NCI-H345 treated with DMSO at 0.1 percent for 48 hours (cell line): ENCODE results near the gene ARHGAP28.
"Not testable (repeated sequence)": the region's sequence is repeated elsewhere in the genome, so short reads cannot be mapped to it uniquely, and the experiment has no call there.

ENCODE experiments used
- DNase-seq: peaks from one replicate; lab custom pipeline; 2025; ENCODE audit not compliant: unreplicated experiment; lab: John Stamatoyannopoulos, UW

The ARHGAP28 gene

DNA sequence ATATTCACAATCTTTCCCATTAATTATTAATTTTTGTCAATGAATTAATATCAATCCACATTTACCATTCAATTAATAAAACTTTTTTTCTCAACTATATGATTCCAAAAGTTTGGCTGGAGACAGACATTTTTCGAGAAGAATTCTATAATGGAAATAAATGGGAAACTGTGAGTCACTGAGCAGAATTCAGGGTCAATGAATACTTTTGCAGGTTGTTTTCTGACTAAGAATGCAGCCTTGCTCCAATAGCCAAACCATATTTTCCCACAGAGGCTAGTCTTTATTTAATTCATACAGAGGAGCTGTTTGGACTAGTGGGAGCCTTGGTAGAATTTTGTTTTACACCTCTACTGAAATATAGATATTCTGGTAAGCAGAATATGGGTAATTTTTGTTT is 82.3 kb downstream of the ARHGAP28 start:
- DNase-seq, result no peak

DNA sequence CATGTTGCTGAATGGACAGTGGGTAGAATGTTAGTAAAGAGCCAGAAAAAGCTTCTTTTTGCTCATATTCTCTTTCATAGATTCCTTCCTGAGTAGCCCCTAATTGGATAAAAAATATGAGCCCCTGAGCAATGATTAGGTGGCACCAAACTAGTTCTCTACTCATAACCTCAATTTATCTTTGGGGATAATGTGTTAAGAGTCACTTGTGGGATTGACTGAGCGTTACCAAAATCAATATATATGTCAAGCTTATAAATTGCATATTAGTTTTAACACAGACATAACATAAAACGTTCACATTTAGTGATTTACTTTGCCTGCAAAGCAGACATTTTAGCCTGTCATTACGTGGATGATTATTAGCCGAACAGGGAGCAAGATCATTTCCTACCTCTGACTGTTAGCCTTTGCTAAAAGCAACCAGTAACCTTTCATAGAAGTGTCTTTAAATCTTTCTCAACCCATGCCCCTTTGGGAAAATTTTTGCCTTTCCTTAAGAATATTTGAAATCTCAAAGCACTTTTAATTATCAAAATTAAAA is 85.4 kb downstream of the ARHGAP28 start:
- no peak for DNase-seq

DNA sequence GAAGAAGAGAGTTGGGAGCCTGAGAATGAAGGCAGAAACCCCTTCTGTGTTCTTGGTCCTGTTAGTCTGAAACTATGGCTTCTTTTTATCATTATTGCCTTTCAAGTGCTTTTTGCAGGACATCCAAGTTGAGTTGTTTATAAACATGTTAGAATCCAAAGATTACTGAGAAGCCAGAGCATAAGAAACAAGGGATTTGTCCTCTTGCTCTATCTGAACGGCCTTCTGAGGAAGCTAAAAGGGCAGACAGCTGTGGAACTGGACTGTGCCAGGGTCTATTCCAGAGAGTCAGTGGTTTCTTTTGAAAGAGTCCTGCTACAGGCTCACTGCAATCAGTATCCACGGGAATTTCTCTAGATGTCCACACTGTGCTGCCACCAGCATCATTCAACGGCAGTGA is 86.6 kb downstream of the ARHGAP28 start:
- DNase-seq, result no peak

DNA sequence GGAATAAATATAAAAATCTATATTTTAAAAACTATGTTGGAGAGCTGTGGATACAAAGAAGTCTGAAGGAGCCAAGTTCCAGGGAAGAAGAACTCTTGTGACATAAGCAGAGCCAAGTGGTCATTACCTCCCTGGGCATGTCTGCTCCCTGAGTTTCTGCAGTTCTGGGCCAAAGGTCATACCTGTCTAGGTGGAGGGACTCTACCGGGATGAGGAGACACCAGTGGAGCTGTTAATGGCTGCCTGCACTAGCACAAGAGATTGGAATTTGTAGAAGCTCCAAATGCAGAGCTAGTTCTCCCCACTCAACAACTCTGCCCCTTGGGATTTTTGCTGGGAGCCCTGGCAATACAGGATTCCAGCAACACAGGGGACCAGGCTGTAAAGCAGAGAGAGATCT is 89.8 kb downstream of the ARHGAP28 start:
- DNase-seq, result no peak

DNA sequence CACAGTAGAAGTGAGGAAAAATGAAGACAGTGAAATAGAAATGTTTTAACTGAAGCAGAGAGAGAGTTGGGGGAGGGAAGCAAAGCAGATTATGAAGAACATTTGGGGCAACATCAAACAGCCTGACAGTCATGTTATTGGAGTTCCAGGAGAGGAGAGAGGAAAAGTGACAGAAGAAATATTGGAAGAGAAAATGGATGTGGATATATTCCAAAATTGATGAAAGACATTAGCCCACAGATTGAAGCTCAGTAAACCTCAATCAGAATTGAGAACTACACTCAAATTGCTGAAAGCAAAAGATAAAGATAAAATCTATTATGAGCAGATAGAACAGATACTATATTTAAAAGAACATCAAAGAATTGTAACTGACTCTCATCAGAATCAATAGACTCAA is 90.8 kb downstream of the ARHGAP28 start:
- no peak for DNase-seq

DNA sequence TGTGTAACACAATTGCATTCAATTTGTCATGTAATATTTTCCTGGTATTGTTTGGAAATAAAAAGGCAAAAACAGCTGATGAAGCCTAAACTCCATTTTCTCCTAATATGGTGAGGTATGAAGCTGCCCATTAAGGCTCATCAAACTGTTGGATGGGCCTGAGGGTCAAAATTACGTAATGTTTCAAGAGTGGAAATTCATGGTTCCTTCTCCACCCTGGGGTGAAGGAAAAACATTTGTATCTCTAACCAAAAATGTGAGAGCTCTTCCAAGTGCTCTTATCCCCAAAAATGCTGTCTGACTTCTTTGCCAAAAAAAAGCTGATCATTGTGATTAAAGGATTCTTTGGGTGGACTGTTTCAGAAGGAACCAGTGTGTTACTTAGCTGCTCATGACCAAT is 91.8 kb downstream of the ARHGAP28 start:
- DNase-seq, result no peak

DNA sequence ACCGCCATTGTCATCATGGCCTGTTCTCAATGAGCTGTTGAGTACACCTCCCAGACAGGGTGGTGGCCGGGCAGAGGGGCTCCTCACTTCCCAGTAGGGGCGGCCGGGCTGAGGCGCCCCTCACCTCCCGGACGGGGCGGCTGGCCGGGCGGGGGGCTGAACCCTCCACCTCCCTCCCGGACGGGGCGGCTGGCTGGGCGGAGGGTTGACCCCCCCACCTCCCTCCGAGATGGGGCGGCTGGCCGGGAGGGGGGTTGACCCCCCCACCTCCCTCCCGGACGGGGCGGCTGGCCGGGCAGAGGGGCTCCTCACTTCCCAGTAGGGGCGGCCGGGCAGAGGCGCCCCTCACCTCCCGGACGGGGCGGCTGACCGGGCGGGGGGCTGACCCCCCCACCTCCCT is 97.6 kb downstream of the ARHGAP28 start:
- DNase-seq, result not testable (repeated sequence)

DNA sequence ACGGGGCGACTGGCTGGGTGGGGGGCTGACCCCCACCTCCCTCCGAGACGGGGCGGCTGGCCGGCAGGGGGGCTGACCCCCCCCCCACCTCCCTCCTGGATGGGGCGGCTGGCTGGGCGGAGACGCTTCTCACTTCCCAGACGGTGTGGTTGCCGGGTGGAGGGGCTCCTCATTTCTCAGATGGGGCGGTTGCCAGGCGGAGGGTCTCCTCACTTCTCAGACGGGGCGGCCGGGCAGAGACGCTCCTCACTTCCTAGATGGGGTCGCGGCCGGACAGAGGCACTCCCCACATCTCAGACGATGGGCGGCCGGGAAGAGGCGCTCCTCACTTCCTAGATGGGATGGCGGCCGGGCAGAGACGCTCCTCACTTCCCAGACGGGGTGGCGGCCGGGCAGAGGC is 98.0 kb downstream of the ARHGAP28 start:
- not testable (repeated sequence) for DNase-seq

DNA sequence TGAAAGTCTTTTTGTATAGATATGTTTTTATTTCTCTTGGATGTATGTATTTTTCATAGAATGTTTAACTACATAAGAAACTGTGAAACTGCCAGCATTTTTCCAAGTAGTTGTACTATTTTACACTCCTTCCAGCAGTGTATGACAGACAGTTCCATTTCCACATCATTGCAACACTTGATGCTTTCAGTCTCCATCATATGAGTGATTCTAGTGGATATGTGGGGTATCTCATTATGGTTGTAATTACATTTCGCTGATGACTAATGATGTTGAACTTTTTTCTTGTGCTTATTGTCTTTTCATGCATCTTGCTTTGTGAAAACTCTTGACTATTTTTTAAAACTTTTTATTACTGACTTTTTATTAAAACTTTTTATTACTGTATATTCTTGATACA is 101.4 kb downstream of the ARHGAP28 start:
- DNase-seq, result no peak

DNA sequence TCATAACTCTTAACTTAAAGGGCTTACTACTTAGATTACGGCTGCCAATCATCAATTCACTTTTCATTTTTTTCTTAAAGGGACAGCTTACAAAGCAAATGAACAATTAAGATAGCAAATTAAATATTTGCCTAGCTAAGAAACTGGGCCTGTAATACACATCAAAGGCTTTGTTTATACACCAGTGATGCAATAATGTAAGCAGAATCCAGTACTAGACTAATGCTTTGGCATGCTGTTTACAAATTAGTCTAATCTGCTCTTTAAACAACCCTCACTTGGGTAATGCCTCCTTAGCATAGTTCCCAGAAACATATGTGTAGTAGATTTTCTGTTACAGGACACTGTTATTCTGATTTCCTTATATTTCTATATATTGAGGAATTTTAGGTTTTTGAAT is 105.8 kb downstream of the ARHGAP28 start:
- no peak for DNase-seq

DNA sequence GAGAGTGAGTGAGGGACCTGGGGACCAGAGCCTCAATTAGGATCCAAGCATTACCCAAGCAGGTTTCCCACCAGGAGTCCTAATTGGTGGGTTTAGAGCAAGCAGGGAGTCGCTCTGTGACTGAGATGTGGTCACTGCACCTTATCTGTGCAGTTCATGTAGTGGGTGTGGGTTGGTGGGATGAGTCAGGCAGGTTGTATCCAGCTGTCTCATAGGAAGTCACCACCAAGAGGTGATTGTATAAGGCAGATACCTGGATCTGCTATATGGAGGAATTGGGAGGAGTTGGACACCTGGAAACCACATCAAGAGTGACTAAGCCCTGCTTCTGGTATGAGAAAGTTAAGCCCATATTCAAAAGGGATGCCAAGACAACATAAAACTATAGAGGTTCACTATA is 106.8 kb downstream of the ARHGAP28 start:
- no peak for DNase-seq

DNA sequence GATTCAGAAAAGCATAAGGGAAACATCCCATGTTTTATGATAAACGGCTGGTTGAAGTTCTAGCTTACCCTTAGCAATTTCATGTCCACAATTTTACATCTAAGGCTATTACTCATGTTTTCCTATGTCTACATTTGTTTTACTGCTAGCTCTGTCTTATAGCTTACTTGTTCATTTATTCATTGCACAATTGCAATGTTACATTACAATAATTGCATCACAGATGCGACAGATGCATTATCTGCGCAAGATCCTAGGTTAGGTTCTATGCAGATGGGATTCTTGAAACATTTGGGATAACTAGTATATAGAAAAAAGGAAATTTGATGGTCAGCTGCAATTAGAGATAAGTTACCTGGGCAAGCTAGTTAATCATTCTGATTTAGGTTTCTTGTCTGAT is 108.4 kb downstream of the ARHGAP28 start:
- DNase-seq, result no peak

DNA sequence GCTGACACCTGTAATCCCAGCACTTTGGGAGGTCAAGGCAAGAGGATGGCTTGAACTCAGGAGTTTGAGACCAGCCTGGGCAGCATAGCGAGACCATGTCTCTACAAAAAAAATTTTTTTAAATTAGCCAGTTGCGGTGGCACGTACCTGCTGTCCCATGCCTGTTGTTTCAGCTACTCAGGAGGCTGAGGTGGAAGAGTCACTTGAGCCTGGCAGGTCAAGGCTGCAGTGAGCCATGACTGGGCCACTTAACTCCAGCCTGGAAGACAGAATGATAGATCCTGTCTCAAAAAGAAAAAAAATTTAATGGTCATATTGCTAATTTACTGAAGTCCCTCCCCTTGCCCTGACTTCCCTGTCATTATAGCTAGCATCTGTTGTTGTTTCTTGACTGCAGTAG is 112.6 kb downstream of the ARHGAP28 start:
- no peak for DNase-seq

DNA sequence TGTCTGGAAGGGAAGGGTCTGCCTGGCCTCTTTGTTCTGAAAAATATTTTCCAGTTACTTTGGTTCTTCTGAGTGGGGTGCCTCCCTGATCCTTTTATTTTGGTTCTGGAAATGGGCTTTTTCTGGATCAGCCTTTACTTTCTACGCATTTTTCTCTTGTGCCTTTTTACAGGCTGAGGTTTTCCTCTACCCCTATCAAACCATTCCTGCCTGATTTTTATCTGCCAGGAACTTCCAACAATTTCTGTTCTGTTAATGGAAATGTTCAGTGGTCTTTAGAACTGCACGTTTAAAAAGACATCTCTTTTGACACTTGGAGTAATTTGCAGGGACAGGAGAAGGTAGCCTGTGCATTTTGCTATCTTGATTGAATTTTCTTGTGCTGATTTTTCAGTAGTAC is 113.8 kb downstream of the ARHGAP28 start:
- no peak for DNase-seq

DNA sequence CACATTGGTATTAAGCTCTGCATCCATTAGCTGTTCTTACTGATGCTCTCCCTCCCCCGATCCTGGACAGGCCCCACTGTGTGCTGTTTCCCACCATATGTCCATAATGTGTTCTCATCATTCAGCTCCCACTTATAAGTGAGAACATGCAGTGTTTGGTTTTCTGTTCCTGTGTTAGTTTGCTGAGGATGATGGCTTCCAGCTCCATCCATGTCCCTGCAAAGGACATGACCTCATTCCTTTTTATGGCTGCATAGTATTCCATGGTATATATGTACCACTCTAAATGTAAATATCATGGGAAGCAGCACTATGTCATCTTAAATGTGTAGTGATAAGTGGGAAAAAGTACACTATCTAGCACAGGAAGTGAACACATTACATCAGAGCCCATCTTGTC is 116.0 kb downstream of the ARHGAP28 start:
- DNase-seq, result not testable (repeated sequence)

DNA sequence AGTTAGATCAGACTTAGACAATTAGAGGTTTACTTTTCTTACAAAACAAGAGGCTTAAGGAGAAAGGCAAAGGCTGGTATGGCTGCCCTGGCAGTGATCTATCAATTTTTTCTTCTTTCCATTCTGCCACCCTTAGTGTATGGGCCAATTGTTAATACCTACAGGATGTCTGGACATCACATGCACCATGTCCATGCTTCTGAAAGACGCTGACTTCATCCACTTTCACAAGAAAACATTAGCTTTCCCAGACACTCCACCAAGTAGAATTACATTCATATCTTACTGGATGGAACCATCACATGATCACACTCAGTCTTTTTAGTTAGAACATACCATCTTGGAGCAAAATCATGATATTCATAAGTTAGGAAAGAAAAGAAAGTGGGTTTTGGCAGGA is 120.9 kb downstream of the ARHGAP28 start:
- no peak for DNase-seq

DNA sequence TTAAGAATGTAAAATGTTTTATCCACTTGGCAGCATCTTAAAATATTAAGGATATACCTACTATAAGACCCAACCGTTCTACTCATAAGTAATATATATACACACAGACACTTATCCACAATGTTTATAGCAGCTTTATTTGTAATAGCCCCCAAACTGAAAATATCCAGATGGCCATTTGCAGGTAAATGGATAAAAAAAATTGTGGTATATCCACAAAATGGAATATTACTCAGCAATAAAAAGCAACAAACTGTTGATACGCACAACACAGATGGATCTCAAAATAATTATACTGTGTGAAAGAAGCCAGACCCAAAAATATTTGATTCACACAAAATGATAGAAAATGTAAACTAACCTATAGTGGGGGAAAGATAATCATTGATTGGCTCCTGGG is 122.0 kb downstream of the ARHGAP28 start:
- DNase-seq, result no peak

DNA sequence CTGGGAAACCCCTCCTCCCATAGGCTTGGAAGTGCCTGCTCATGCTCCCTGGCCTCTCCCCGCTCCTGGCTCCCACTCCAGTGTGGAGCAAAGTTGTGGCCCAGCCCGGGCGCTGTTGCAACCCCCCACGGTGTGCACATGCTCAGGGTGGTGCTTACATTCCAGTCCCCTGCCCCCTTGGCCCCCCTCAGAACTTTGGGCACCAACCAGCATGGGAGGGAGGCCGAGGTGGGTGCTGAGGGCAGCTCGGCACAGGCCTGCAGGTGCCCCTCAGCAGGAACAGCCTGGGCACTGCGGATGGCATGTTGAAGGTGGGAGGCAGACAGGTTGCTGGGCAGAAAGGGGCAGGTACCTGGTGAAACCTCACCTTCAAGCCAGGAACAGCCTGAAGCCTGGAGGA is 125.3 kb downstream of the ARHGAP28 start:
- no peak for DNase-seq

DNA sequence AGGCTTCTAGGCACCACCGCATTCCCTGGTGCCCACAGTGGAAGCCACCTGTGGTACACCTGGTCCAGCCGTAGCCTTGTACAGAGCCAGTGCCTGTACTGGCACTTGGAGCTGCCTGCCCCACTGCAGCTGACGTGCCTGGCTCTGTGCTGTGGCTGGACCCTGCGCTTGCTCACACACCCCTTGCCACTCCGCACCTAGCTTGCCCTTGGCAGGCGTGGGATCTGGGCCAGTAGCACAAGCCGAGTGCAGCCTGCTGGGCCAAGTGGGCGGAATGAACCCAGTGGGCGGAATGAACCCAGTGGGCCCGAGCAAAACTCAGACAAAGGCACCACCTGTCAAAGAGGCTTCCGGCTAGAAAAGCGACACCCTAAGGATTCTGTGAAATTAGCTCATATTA is 126.3 kb downstream of the ARHGAP28 start:
- DNase-seq, result no peak

DNA sequence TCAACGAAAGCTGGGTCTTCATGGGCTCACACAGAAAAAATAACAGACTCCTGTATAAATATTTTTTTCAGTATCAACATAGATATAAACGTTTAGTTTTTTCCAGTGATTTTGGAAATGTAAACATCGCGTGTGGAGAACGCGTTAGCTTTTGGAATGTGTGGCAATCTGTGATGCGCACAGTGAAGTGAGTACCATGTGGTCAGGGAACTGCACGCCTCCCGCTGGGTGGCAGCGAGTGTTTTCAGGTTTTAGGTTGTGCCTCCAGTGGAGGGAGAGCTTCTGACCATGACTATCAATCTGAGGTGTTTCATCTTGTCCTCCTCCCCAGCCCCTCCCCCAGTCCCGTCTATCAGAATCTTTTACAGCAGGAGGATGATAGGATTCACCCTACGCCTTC is 127.8 kb downstream of the ARHGAP28 start:
- DNase-seq, result no peak

DNA sequence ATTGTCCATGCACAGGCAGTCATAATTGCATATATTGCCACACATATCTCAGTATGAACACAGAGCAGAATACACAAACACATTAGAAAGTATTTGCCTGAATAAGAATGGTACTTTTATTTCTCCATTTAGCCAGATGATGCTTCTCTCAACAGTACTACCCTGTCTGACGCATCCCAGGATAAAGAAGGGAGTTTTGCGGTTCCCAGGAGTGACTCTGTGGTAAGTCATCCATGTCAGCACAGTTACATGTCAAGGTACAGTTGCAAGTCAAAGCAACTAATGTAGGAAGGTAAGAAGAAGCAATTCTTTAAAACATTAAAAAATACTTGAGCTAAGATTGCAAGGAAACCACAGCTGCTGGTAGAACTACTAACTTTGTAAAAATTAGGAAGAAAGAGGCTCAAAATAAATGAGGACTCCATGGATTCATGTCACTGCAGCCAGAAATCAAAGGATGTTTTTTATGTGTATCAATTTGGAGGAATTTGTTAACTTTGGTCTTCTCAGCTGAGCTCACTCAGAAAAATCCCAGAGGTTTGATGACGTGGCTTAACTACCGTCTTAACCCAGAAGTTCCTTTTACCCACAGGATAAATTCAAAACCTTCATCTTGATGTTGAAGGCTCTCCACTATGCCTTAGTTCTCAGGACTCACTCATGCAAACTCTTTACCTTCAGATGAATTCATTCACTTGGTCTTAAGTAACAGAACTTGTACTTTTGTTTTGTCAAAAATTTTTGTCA is 130.3 kb downstream of the ARHGAP28 start:
- DNase-seq, result no peak

DNA sequence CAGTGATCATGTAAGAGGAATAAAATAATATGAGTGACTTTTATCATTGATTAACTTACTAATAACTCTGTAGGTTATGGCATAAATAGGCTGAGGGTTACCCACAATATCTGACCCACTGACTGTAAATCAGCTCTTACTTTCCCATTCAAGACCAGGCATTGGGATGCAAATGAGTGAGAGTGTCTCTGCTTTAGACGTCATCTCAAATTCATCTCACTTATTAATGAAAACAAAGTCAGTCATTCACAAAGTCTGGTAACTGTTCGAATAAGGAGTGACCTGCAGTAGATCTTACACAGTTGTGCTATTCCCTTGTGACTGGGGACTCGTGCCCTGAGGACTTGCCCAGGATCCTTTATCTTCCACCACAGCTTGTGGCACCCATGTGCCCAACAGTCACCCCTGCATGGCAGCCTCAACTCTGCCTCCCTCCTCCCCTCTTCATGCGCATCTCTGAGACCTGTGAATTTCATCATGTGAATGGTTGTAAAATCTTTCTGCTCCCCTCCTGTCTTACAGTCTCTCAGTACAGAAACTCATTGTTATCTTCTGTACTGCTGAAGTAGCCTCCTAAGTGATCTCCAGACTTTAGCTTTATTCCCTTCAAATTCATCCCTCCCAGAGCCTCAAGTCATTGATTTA is 131.4 kb downstream of the ARHGAP28 start:
- DNase-seq, result no peak

DNA sequence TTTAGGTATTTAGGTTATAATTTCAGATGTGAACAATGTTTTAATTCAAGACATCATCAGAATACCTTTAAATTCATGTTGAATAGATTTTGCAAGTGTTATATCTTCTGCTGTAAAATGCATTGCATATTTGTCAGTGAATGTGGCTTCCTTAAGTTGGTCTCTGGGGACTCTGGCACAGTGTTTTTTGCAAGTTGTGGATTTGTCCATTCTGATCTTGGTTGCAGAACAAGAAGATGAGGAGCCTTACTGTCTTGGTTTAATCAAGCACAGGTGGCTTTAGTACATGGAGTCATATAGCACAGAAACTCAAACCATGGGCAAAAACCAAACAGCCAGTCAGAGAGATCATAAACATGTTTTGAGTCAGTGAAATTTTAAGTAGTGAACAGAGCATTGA is 135.7 kb downstream of the ARHGAP28 start:
- no peak for DNase-seq
